HepG2 (cell line): Measurements from ENCODE around the gene TIMP3. TPM values are rescaled to one million over a fixed set of nuclear protein-coding genes. Genes with fewer than 3 reads are reported as not detected.

ENCODE experiments used
- AHDC1 ChIP-seq: sonication (generic); formaldehyde crosslinking; IDR thresholded peaks from 2 replicates; pipeline ENCODE4 v1.5.1; 2020; ENCODE audit warnings: mild to moderate bottlenecking, missing genetic modification reagents, borderline replicate concordance
- ATF7-NPFF ChIP-seq: sonication (generic); formaldehyde crosslinking; IDR thresholded peaks from 2 replicates; pipeline ENCODE4 v1.8.1; 2023; ENCODE audit warnings: mild to moderate bottlenecking, low read depth, missing genetic modification reagents, moderate library complexity
- GPBP1L1 ChIP-seq: sonication (generic); formaldehyde crosslinking; IDR thresholded peaks from 2 replicates; pipeline ENCODE4 v1.5.0; 2020; ENCODE audit warnings: mild to moderate bottlenecking, missing genetic modification reagents
- KLF12 ChIP-seq: sonication (generic); formaldehyde crosslinking; IDR thresholded peaks from 2 replicates; pipeline ENCODE4 v1.4.0; 2020; ENCODE audit warnings: missing genetic modification reagents, borderline replicate concordance
- MEIS2 ChIP-seq: sonication (generic); formaldehyde crosslinking; IDR thresholded peaks from 2 replicates; pipeline ENCODE4 v1.9.0; 2021; ENCODE audit warnings: mild to moderate bottlenecking, missing genetic modification reagents
- NBN ChIP-seq: fragments of 450-650 bp; conservative IDR thresholded peaks from 2 replicates; pipeline ENCODE4 v1.6.1; 2017
- NCOA1 ChIP-seq: sonication (generic); formaldehyde crosslinking; IDR thresholded peaks from 2 replicates; pipeline ENCODE4 v1.9.0; 2021; ENCODE audit warnings: missing genetic modification reagents
- POGZ ChIP-seq: sonication (generic); formaldehyde crosslinking; IDR thresholded peaks from 2 replicates; pipeline ENCODE4 v1.4.0; 2020; ENCODE audit warnings: mild to moderate bottlenecking, missing genetic modification reagents
- POLR2AphosphoS2 ChIP-seq: IDR thresholded peaks from 2 replicates; pipeline ENCODE4 v1.6.1; 2011; ENCODE audit warnings: low read depth, low read length, improper control_type of control experiment
- REXO4 ChIP-seq: sonication (generic); formaldehyde crosslinking; IDR thresholded peaks from 2 replicates; pipeline ENCODE4 v1.8.0; 2022; ENCODE audit warnings: missing genetic modification reagents, mild to moderate bottlenecking, borderline replicate concordance
- TAF1 ChIP-seq: sonication (generic); formaldehyde crosslinking; IDR thresholded peaks from 2 replicates; pipeline ENCODE4 v1.4.0; 2020; ENCODE audit warnings: missing genetic modification reagents
- TBP ChIP-seq: sonication (generic); formaldehyde crosslinking; IDR thresholded peaks from 2 replicates; pipeline ENCODE4 v1.5.0; 2020; ENCODE audit warnings: missing genetic modification reagents
- ZBTB44 ChIP-seq: sonication (generic); formaldehyde crosslinking; IDR thresholded peaks from 2 replicates; pipeline ENCODE4 v1.4.0; 2020; ENCODE audit warnings: missing genetic modification reagents
- ZFX ChIP-seq: sonication (generic); formaldehyde crosslinking; IDR thresholded peaks from 2 replicates; pipeline ENCODE4 v1.4.0; 2020; ENCODE audit warnings: mild to moderate bottlenecking, low read depth, missing genetic modification reagents, moderate library complexity
- ZNF710 ChIP-seq: sonication (generic); formaldehyde crosslinking; IDR thresholded peaks from 2 replicates; pipeline ENCODE4 v1.5.0; 2020; ENCODE audit warnings: mild to moderate bottlenecking, missing genetic modification reagents, borderline replicate concordance
- polyA plus RNA-seq, 8 experiments: library from polyadenylated mRNA; depleted of rRNA in 3 of 8; stranded (reverse) in 7 of 8; unstranded in 1 of 8; fragments of >200 nt; fragmentation: Illumina TruSeq in 4 of 8; extraction: Trizol in 4 of 8; gene quantifications; 2 replicates each; pipeline versions ENCODE4 v1.2.1 to v1.2.3, GENCODE V29; 2011 to 2016; ENCODE audit warnings: low read depth in 4 of 8, missing spikeins in 1 of 8, mixed read lengths in 1 of 8; ENCODE audit not compliant: insufficient read depth in 1 of 8
- total RNA-seq, 5 experiments: library from RNA; depleted of rRNA; stranded (reverse); fragments of >200 nt; fragmentation: Illumina TruSeq; extraction: Trizol; gene quantifications; 2 replicates each; pipeline ENCODE4 v1.2.3, GENCODE V29; 2016; ENCODE audit warnings: low read depth in 1 of 5

TIMP3 gene
- total and polyA plus RNA-seq, 2 of the 13 experiments (the other 11 are each of a cell fraction or from before 2014, with no cell fraction given), result 57.3 to 86.6 TPM

GRCh38 chr22:32801537-32802236 is at the start of gene TIMP3 (continued):
- TF ChIP-seq ZBTB44 (CRISPR knock-in tag), result no peak
- TF ChIP-seq ZFX (CRISPR knock-in tag), result peak; percentile 45
- no peak for TF ChIP-seq KLF12 (CRISPR knock-in tag)
- no peak for TF ChIP-seq REXO4 (CRISPR knock-in tag)
- TF ChIP-seq GPBP1L1, result no peak
- no peak for TF ChIP-seq NCOA1 (CRISPR knock-in tag)
- no peak for TF ChIP-seq AHDC1 (CRISPR knock-in tag)
- peak; percentile 53; the same call in 1 of the 2 replicates for TF ChIP-seq POGZ
- no peak for TF ChIP-seq POLR2AphosphoS2
- TF ChIP-seq ATF7-NPFF (CRISPR knock-in tag), result peak; percentile 68; the same call in 1 of the 2 replicates
- TF ChIP-seq TAF1, result peak; percentile 84
- peak; percentile 40; the same call in 1 of the 2 replicates for TF ChIP-seq MEIS2 (CRISPR knock-in tag)
- TF ChIP-seq ZNF710 (CRISPR knock-in tag), result no peak
- TF ChIP-seq NBN, result no peak
- TF ChIP-seq TBP (CRISPR knock-in tag), result no peak
